ENCODE data around the gene MYPOP.

DNA sequence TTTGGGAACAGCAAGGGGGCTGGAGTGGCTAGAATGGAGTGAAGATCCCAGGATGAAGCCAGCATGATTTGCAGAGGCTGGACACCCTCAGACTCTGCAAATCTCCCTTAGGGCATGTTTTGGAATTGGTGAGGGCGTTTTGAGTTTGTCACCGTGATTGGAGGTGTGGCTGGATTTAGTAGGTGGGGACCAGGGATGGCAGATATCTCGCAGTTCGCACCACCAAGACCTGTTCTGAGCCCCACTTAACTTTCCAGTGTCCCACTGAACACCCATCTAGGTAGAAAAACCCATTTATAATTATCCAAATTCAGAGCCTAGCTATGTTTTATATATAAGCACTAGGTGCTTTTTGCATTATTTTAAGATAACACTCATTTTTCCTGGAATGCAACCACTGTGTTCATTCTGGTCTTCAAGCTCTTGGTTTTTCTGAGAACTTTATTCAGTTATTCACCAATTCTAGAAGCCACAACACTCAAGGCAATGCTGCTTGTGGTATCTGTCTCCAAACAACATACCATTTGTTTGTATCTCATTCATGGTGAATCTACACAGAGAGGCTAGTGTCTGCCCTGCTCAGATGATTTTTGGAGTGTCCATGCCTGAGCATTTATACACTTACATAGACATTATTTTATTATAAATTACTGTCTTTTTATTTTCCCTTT, 15.1 kb upstream of the MYPOP start:
- TF ChIP-seq, protein P1, sequence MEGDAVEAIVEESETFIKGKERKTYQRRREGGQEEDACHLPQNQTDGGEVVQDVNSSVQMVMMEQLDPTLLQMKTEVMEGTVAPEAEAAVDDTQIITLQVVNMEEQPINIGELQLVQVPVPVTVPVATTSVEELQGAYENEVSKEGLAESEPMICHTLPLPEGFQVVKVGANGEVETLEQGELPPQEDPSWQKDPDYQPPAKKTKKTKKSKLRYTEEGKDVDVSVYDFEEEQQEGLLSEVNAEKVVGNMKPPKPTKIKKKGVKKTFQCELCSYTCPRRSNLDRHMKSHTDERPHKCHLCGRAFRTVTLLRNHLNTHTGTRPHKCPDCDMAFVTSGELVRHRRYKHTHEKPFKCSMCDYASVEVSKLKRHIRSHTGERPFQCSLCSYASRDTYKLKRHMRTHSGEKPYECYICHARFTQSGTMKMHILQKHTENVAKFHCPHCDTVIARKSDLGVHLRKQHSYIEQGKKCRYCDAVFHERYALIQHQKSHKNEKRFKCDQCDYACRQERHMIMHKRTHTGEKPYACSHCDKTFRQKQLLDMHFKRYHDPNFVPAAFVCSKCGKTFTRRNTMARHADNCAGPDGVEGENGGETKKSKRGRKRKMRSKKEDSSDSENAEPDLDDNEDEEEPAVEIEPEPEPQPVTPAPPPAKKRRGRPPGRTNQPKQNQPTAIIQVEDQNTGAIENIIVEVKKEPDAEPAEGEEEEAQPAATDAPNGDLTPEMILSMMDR (IDR thresholded peaks at IDR 0.05): no peak
- no peak for TF ChIP-seq POLR2AphosphoS5 (IDR thresholded peaks at IDR 0.05)
- no peak for TF ChIP-seq EP300 (IDR thresholded peaks at IDR 0.05; ENCODE audit: low read depth)
- no peak for TF ChIP-seq POLR2A (IDR thresholded peaks at IDR 0.05)

All from transverse colon (tissue), 4 donors.